ENCODE measurements around the gene RAB20. TPM values are rescaled to one million over a fixed set of nuclear protein-coding genes. Genes with fewer than 3 reads are reported as not detected.

The RAB20 gene
- total and polyA plus RNA-seq, 10 of the 15 experiments (the other 5 are each of a cell fraction or from before 2014, with no cell fraction given): 0.48 to 33.1 (median 9.6) TPM

- intact Hi-C loops (cut with micrococcal nuclease; ENCODE audit: unreplicated experiment) (no loop called here), in situ Hi-C loops (cut with MboI) (no loop called here)
- ChIA-PET CTCF (no interaction called here), SMC1A (ENCODE audit: uncharacterized antibody, unreplicated experiment) (no interaction called here), RAD21 (ENCODE audit: unreplicated experiment) (no interaction called here), POLR2A (no interaction called here)
- Histone ChIP-seq H3K9me3 (replicated peaks; ENCODE audit: control insufficient read depth, insufficient read depth, low read length) (peaks cover 2% of the 10 kb centered on the region; the same call in 1 of the 3 replicates), H3K36me3 (ENCODE audit: control insufficient read depth in 2 of 2, insufficient read depth in 2 of 2, low read length in 1 of 2) (no peaks in the 10 kb centered on the region), H3K27ac (ENCODE audit: control insufficient read depth, insufficient read depth) (no peak overlapping the region), H3K27me3 (replicated peaks in 1 of 2; ENCODE audit: control insufficient read depth in 2 of 2, insufficient read depth in 2 of 2, low read length in 1 of 2) (no peaks in the 10 kb centered on the region), H3K79me2 (ENCODE audit: control insufficient read depth, insufficient read depth, low read length) (no peaks in the 10 kb centered on the region), H3K4me3 (no peak overlapping the region), H3K9ac (ENCODE audit: control insufficient read depth, insufficient read depth, low read length) (no peak overlapping the region), H3K4me2 (ENCODE audit: control insufficient read depth, insufficient read depth) (no peak overlapping the region), H4K20me1 (ENCODE audit: control insufficient read depth, insufficient read depth) (no peaks in the 10 kb centered on the region), H2AFZ (ENCODE audit: control insufficient read depth, low read depth, low read length) (no peak overlapping the region), H3K4me1 (ENCODE audit: control insufficient read depth, insufficient read depth, low read length) (no peaks in the 10 kb centered on the region)
- FAIRE-seq: no peak
- no TSS peak for BruUV-seq (replicated peaks)
- DNase-seq (ENCODE audit: low read depth, low spot score): no peak
- no peak for ATAC-seq
- WGBS (ENCODE audit: insufficient coverage, insufficient replicate concordance, low lambda C conversion rate, missing lambda C conversion rate): 17% methylated on average over 3 of the region's 3 CpGs
- no peak for TF ChIP-seq IRF5 (IDR thresholded peaks at IDR 0.05; ENCODE audit: borderline replicate concordance)
- no peak for TF ChIP-seq MEF2B (IDR thresholded peaks at IDR 0.05; ENCODE audit: partially characterized antibody, poor library complexity, severe bottlenecking)
- TF ChIP-seq NFYB (IDR thresholded peaks at IDR 0.05; ENCODE audit: insufficient read depth, low read depth, low read length): no peak
- TF ChIP-seq CBFB (IDR thresholded peaks at IDR 0.05; ENCODE audit: low read depth): no peak
- TF ChIP-seq HSF1 (IDR thresholded peaks at IDR 0.05; ENCODE audit: low read depth, low read length): no peak
- no peak for TF ChIP-seq USF2 (IDR thresholded peaks at IDR 0.05; ENCODE audit: borderline replicate concordance, low read depth, low read length)
- no peak for TF ChIP-seq HDAC6 (IDR thresholded peaks at IDR 0.05; ENCODE audit: unreplicated experiment)
- no peak for TF ChIP-seq KDM1A (IDR thresholded peaks at IDR 0.05; ENCODE audit: borderline replicate concordance)
- no peak for TF ChIP-seq HDAC2 (IDR thresholded peaks at IDR 0.05)
- no peak for TF ChIP-seq TCF7 (IDR thresholded peaks at IDR 0.05; ENCODE audit: borderline replicate concordance)
- no peak for TF ChIP-seq SKIL (IDR thresholded peaks at IDR 0.05; ENCODE audit: low read depth, poor library complexity, severe bottlenecking)
- no peak for TF ChIP-seq PAX5 (IDR thresholded peaks at IDR 0.05; ENCODE audit: borderline replicate concordance, low read depth, low read length)
- no peak for TF ChIP-seq NR2C1 (IDR thresholded peaks at IDR 0.05)
- TF ChIP-seq NR2F1 (conservative IDR thresholded peaks at IDR 0.05): no peak
- TF ChIP-seq HCFC1 (IDR thresholded peaks at IDR 0.05; ENCODE audit: low read length): no peak
- no peak for TF ChIP-seq EZH2 (IDR thresholded peaks at IDR 0.05; ENCODE audit: borderline replicate concordance, control insufficient read depth, low read depth, low read length)
- TF ChIP-seq ZBTB33 (IDR thresholded peaks at IDR 0.05): no peak
Observed at GRCh38 chr13:110496281-110496680, 65.2 kb downstream of the RAB20 start.
